ENCODE data around the gene EGLN3.
"Not testable (repeated sequence)": the region's sequence is repeated elsewhere in the genome, so short reads cannot be mapped to it uniquely, and the experiment has no call there.

EGLN3 gene
- 0.04 to 1.9 (median 0.33) reads per million in 18 experiments for total RNA-seq

- peak; percentile 56 to 69 for DNase-seq
Observed at GRCh38 chr14:33950320-33951182, at the start of gene EGLN3. Gene EGLN3, minus strand, starts transcription at chr14:33951074. Its CDS starts 322 bp downstream, at chr14:33950752.

DNA sequence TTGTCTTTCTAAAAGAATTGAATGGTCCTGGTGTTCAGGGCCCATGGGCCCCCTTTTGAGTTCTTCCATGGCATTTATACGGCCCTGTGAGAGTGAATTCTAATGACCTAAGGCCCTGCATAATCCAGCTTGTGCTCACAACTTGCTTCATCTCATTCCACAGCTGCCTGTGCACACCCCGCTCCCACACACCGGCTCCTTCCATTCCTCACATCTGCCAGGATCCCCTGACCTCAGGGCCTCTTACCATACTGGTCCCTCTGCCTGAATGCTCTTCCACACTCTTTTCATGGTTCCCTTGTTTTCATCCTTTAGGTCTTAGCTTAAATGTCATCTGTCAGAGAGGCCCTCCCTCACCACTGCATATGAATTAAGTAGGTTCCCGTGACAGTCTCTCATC, 49.5 kb upstream of the EGLN3 start:
- no peak for DNase-seq

DNA sequence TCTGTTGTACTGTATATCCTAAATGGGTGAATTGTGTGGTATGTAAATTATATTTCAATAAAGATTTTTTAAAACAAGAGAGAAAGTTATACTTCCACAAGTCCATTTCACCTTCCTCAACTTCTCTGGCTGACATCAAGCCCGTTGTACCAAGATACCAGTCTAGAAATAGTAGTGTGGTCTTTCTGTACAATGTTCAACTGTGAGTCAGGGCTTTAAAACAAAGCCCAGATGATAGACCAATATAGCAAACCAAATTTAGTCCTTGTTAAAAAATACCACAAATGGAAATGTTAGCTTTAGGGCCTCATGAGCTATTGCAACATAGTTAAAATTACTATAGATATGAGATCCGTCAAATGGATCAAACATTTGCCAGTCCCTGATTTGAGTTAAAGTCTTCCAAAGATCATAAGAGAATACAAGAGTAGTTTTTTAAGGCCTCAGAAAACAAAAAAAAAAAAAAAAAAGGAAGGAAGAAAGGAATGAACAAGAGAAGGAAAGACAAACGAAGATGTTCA, 49.0 kb upstream of the EGLN3 start:
- DNase-seq: no peak

GRCh38 chr14:33997611-33998010, 46.7 kb upstream of the EGLN3 start:
- DNase-seq: no peak

DNA sequence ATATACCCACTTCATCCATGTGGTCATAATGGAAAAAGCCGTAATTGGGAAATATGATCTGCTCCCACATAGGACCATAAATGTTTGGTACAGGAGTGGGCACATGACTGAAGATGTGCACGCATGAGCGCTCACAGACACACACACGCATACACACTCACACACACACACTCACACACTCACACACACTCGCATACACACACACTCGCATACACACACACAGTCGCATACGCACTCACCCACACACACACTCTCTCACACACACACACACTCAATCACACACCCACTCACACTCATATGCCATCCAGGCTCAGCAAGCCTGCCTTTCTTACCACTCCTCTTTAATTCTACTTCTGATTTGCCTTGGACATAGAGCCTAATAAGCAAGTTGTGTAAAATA, 45.6 kb upstream of the EGLN3 start:
- DNase-seq: no peak

DNA sequence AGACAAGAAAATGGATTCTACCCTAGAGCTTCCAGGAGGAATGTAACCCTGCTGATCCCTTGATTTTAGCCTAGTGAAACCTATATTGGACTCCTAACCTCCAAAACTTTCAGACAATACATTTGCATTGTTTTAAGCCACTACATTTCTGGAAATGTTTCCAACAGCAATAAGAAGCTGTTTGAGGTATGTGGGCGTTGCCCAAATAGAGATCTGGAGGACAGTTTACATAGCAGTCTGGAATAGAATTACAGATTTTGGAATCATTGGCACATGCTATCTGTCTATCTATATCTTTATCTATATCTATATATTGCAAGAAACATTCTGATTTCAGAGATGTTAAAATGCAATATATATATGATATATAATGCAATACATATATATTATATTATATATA, 42.4 kb upstream of the EGLN3 start:
- DNase-seq: no peak

- DNase-seq: no peak
Observed at GRCh38 chr14:33992274-33993007, 41.6 kb upstream of the EGLN3 start.

- DNase-seq: no peak
Observed at GRCh38 chr14:33990790-33991189, 39.9 kb upstream of the EGLN3 start.

GRCh38 chr14:33987565-33988080, 36.7 kb upstream of the EGLN3 start:
- DNase-seq: no peak

DNA sequence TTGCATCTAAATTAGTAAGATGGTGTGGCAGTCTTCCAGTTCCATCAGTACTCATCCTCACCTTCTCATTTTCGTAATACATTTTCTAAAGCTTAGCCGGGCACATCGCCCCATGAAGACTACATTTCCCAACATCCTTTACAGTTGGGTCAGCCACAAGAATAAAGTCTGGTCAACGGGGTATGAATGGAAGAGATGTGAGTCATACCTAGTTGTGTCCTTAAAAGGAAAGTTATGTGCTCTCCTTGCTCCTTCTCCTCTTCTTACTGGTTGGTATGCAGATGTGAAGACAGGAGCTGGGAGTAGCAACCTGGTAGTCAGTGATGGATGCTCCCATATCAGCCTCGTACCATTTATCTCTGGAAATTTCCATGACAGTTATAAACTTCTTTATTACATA, 35.9 kb upstream of the EGLN3 start:
- no peak for DNase-seq

- no peak for DNase-seq
Observed at GRCh38 chr14:33985242-33985641, 34.4 kb upstream of the EGLN3 start.

DNA sequence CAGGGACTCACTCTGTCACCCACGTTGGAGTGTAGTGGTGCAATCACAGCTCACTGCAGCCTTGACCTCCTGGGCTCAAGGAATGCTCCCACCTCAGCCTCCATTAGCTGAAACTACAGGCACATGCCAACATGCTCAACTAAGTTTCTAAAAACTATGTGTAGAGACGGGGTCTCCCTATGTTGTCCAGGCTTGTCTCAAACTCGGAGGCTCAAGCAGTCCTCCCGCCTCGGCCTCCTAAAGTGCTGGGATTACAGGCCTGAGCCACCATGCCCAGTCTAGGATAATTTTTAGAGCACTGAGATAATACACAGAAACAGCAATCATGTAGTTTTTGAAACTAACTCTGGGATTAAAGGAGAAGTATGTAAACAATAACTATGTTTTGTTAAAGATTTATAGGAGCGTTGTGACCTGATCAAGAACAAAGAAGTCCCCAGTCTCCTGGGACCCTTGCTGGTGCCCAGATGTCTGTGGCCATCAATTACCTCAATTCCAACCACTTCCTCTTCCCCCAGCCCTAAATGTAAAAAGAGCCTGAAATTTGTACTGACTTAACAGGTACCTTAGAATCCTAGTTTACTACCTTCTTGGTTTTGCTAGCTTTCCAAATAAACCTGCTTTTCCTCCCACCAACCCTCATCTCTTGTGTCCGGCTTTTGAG, 28.9 kb upstream of the EGLN3 start:
- DNase-seq: no peak

DNA sequence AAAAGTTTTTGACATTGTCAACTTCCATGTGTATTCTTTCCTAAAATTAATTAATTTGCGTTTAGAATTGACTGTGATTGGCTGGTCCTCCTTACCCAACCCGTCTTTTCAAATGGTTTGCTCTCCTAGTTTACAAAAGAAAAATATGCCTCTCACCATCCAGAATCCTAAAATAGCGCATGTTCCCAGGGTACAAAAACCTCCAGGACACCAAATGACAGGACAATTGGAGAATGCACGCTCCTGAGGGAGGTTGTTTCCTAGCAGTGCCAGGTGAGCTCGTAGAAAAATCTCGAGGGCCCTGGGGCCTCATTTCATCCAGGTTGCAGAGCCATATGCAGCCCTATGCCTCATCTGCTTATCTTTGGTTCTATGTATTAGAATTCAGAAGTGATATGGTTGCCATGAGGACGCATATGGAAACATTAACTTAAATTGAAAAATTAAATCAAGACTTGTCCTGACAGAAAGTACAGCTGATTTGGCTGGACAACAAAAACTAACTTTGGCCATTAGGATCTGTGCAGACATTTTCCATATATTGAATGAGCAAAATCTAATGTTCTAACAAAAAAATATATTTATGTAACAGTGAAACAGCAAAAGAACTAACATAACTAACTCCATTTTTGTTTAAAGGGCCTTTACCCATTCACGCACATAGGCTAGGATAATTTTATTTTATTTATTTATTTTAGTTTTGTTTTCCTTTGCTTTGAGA, 28.2 kb upstream of the EGLN3 start:
- no peak for DNase-seq

DNA sequence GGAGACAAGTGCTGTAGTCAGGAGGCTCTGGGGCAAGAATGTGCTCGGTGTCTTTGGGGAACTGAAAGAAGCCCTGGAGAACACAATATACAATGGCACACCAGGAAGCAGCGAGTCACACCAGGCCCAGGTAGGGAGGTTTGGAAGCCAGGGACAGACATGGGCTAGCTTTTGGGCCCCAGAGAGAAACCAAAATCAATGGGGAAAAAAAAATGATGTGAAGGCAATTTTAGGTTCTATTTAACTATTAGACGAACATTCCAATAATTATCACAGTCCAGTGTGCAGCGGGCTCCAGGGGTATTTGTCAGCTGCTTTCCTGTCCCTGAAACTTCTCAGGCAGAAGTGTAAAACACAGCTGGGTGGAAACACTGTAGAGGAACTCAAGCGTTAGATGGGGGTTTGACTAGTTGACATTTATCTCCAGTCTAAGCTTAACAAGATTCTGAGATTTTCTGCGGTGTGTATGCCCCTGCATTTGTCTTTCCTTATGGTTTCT, 21.8 kb upstream of the EGLN3 start:
- no peak for DNase-seq

DNA sequence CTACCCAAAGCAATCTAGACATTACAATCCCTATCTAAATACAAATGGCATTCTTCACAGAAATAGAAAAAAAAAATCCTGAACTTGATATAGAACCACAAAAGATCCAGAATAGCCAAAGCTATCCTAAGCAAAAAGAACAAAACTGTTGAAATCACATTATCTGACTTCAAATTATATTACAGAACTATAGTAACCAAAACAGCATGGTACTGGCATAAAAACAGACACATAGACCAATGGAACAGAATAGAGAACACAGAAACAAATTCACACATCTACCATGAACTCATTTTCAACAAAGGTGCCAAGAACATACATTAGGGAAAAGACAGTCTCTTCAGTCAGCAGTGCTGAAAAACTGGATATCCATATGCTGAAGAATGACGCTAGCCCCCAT, 19.0 kb upstream of the EGLN3 start:
- not testable (repeated sequence) for DNase-seq

GRCh38 chr14:33968722-33969121, 17.8 kb upstream of the EGLN3 start:
- DNase-seq: no peak

DNA sequence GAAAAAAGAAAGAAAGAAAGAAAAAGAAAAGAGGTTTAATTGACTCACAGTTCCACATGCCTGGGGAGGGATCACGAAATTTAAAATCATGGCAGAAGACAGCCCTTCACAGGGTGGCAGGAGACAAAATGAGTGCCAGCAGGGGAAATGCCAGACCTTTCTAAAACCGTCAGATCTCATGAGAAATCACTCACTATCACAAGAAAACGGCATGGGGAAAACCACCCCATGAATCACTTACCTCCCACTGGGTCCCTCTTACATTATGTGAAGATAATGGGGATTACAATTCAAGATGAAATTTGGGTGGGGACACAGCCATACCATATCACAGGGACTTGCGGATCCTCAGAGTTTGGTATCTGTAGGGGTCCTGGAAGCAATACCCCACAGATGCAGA, 16.3 kb upstream of the EGLN3 start:
- no peak for DNase-seq

- no peak for DNase-seq
Observed at GRCh38 chr14:33966276-33966675, 15.4 kb upstream of the EGLN3 start.

DNA sequence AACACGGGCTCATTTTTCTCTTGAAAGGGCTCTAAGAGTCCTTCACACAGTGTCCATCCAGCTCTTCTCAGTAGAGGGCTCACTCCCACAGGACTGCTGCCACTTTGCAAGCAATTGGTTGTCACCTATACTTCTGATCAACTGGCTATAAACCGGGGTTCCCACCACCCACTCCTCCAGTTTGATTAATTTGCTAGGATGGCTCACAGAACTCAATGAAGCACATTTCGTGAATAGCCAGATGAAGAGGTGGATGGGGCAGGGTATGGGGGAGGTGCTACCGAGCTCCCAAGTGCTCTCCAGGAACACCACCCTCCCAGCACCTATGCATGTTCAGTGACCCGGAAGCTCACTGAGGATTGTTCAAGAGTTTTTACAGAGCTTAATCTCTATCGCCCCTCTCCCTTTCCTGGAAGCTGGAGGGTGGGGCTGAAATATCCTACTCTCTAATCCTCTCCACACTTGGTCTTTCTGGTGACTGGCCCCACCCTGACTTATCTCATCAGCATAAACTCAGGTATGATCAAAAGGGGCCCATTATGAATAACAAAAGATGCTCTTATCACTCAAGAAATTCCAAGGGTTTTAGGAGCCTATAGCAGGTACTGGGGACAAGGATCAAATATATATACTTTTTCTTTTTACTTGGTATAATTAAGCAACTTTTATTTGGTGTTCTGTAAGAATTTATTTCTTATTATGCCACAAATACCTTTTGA, 13.9 kb upstream of the EGLN3 start:
- DNase-seq: no peak

GRCh38 chr14:33963892-33964291, 13.0 kb upstream of the EGLN3 start:
- no peak for DNase-seq

GRCh38 chr14:33962466-33962865, 11.6 kb upstream of the EGLN3 start:
- DNase-seq: not testable (repeated sequence)

Measured in inflammatory macrophage (primary cell).